Neural progenitor cell (in vitro differentiated cells): Measurements from ENCODE around the gene CDC37L1. TPM values are rescaled to one million over a fixed set of nuclear protein-coding genes. Genes with fewer than 3 reads are reported as not detected.

Source experiments
- DNase-seq: peaks from one replicate; pipeline ENCODE4 v3.0.0-alpha.2; 2016; ENCODE audit warnings: low spot score
- H2AFZ ChIP-seq: fragments of 200-600 bp; sonication (generic); replicated peaks from 2 replicates; pipeline ENCODE4 v1.6.1; 2016; ENCODE audit warnings: antibody characterized with exemption
- H3F3A ChIP-seq: fragments of 200-600 bp; sonication (generic); 2 replicates; pipeline ENCODE4 v1.6.1; 2016; ENCODE audit warnings: antibody characterized with exemption, low read depth
- H3K27ac ChIP-seq: fragments of 200-600 bp; sonication (generic); 2 replicates; pipeline ENCODE4 v1.5.1; 2016; ENCODE audit warnings: mild to moderate bottlenecking
- H3K27me3 ChIP-seq: fragments of 200-600 bp; sonication (generic); 2 replicates; pipeline ENCODE4 v1.6.1; 2016; ENCODE audit warnings: mild to moderate bottlenecking, moderate library complexity
- H3K36me3 ChIP-seq: fragments of 200-600 bp; sonication (generic); 2 replicates; pipeline ENCODE4 v1.5.1; 2016
- H3K4me1 ChIP-seq: fragments of 200-600 bp; sonication (generic); 2 replicates; pipeline ENCODE4 v1.6.1; 2016; ENCODE audit warnings: mixed run types
- H3K4me2 ChIP-seq: fragments of 200-600 bp; sonication (generic); 2 replicates; pipeline ENCODE4 v1.6.1; 2016
- H3K4me3 ChIP-seq: fragments of 200-600 bp; sonication (generic); 2 replicates; pipeline ENCODE4 v1.5.1; 2016
- H3K79me2 ChIP-seq: fragments of 200-600 bp; sonication (generic); 2 replicates; pipeline ENCODE4 v1.6.1; 2016; ENCODE audit warnings: low read depth
- H3K9ac ChIP-seq: fragments of 200-600 bp; sonication (generic); 2 replicates; pipeline ENCODE4 v1.6.1; 2016
- H3K9me3 ChIP-seq: fragments of 200-600 bp; sonication (generic); 2 replicates; pipeline ENCODE4 v1.5.1; 2016; ENCODE audit warnings: low read depth
- H4K20me1 ChIP-seq: fragments of 200-600 bp; sonication (generic); 2 replicates; pipeline ENCODE4 v1.6.1; 2016; ENCODE audit warnings: low read depth
- H3K27ac Mint-ChIP-seq: 3 replicates; pipeline ENCODE4 v1.8.0; 2021; ENCODE audit warnings: mixed read lengths
- H3K27me3 Mint-ChIP-seq: 2 replicates; pipeline ENCODE4 v1.8.0; 2022; ENCODE audit warnings: low read depth, mild to moderate bottlenecking, inconsistent platforms, moderate library complexity, mixed read lengths; ENCODE audit not compliant: insufficient read depth
- H3K36me3 Mint-ChIP-seq: 3 replicates; pipeline ENCODE4 v1.8.0; 2021; ENCODE audit warnings: mixed read lengths
- H3K4me1 Mint-ChIP-seq: 3 replicates; pipeline ENCODE4 v1.8.0; 2021; ENCODE audit warnings: mixed read lengths
- H3K4me3 Mint-ChIP-seq: 3 replicates; pipeline ENCODE4 v1.8.0; 2021; ENCODE audit warnings: mild to moderate bottlenecking, moderate library complexity, mixed read lengths
- H3K9me3 Mint-ChIP-seq: 3 replicates; pipeline ENCODE4 v1.8.0; 2020; ENCODE audit warnings: mixed read lengths
- EZH2 ChIP-seq: fragments of 200-600 bp; sonication (generic); IDR thresholded peaks from 2 replicates; pipeline ENCODE4 v1.6.1; 2017; ENCODE audit warnings: antibody characterized with exemption, mild to moderate bottlenecking, moderate library complexity
- EZH2phosphoT487 ChIP-seq: fragments of 200-600 bp; sonication (generic); IDR thresholded peaks from 2 replicates; pipeline ENCODE4 v1.6.1; 2017; ENCODE audit warnings: antibody characterized with exemption
- total RNA-seq: library from RNA; depleted of rRNA; stranded (reverse); fragments of >200 nt; gene quantifications from 2 replicates; pipeline ENCODE4 v1.2.3, GENCODE V29; 2015; ENCODE audit warnings: low replicate concordance
- TF ChIP-seq, protein P1 (sequence below): fragments of 200-600 bp; sonication (generic); IDR thresholded peaks from 2 replicates; pipeline ENCODE4 v1.5.1; 2017; ENCODE audit warnings: antibody characterized with exemption, mild to moderate bottlenecking

CDC37L1 gene
- total RNA-seq, 1 donor from 2014 or later, result 32.1 TPM

DNA sequence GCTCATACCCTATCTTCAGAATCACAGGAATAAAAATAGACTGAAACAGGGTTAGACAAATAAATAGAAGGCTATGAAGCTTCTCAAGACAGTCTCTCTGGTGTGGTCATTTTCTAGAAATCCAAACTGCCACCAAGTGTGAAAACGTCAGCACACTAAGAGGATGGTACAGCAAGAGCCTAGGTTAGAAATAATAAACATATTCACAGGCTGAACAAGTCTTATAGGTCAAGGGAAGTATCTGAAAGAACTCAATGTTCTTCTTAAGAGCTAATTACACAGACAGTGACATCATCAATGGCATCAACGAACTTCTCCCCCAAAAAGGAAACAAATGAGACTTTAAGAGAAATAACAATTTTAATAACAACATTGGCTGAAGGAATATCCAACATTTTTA lies 39.9 kb upstream of the CDC37L1 start:
- Mint-ChIP-seq H3K9me3 (no peaks in the 10 kb centered on the region), H3K27me3 (peaks cover 5% of the 10 kb centered on the region), H3K4me3 (no peak overlapping the region), H3K27ac (no peak overlapping the region), H3K36me3 (no peaks in the 10 kb centered on the region), H3K4me1 (peaks cover 8% of the 10 kb centered on the region)
- Histone ChIP-seq H3F3A (no peaks in the 10 kb centered on the region), H3K27ac (no peak overlapping the region), H3K27me3 (no peaks in the 10 kb centered on the region), H3K4me3 (no peak overlapping the region), H3K4me2 (no peak overlapping the region), H3K9me3 (no peaks in the 10 kb centered on the region), H3K9ac (no peak overlapping the region), H3K4me1 (no peaks in the 10 kb centered on the region), H3K79me2 (no peaks in the 10 kb centered on the region), H4K20me1 (no peaks in the 10 kb centered on the region), H2AFZ (no peak overlapping the region), H3K36me3 (no peaks in the 10 kb centered on the region)
- no peak for DNase-seq
- TF ChIP-seq EZH2, result no peak
- TF ChIP-seq, protein P1, sequence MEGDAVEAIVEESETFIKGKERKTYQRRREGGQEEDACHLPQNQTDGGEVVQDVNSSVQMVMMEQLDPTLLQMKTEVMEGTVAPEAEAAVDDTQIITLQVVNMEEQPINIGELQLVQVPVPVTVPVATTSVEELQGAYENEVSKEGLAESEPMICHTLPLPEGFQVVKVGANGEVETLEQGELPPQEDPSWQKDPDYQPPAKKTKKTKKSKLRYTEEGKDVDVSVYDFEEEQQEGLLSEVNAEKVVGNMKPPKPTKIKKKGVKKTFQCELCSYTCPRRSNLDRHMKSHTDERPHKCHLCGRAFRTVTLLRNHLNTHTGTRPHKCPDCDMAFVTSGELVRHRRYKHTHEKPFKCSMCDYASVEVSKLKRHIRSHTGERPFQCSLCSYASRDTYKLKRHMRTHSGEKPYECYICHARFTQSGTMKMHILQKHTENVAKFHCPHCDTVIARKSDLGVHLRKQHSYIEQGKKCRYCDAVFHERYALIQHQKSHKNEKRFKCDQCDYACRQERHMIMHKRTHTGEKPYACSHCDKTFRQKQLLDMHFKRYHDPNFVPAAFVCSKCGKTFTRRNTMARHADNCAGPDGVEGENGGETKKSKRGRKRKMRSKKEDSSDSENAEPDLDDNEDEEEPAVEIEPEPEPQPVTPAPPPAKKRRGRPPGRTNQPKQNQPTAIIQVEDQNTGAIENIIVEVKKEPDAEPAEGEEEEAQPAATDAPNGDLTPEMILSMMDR, result no peak
- no peak for TF ChIP-seq EZH2phosphoT487

DNA sequence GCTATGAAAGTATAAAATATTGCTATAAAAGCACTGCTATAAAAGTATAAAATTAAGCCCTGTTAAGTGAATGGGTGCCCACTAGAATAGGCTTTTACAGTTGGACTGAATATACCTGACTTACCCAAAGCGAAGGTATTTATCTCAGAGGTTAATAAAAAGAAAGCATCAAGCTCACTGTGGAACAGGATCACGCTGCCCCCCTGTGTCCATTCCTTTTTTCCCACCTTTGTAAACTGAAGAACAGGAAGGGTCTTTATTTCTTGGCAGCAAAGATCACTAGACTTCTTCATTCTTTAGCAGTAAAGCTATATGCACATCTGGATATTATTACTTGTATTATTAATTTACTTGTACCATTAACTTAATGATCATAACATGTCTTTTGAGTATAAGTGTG lies 39.3 kb upstream of the CDC37L1 start:
- Histone ChIP-seq H3K4me1 (no peaks in the 10 kb centered on the region), H3K9me3 (no peaks in the 10 kb centered on the region), H3F3A (no peaks in the 10 kb centered on the region), H3K36me3 (no peaks in the 10 kb centered on the region), H3K27ac (no peak overlapping the region), H3K4me2 (no peak overlapping the region), H3K79me2 (no peaks in the 10 kb centered on the region), H3K4me3 (no peak overlapping the region), H3K9ac (no peak overlapping the region), H2AFZ (no peak overlapping the region), H4K20me1 (no peaks in the 10 kb centered on the region), H3K27me3 (no peaks in the 10 kb centered on the region)
- peak; percentile 48 for DNase-seq
- H3K36me3 Mint-ChIP-seq, result no peaks in the 10 kb centered on the region
- H3K4me1 Mint-ChIP-seq, result peaks cover 7% of the 10 kb centered on the region
- H3K27me3 Mint-ChIP-seq, result peaks cover 5% of the 10 kb centered on the region
- no peaks in the 10 kb centered on the region for H3K9me3 Mint-ChIP-seq
- TF ChIP-seq, protein P1, result peak; percentile 67
- TF ChIP-seq EZH2, result no peak
- TF ChIP-seq EZH2phosphoT487, result no peak
- H3K4me3 Mint-ChIP-seq, result no peak overlapping the region
- H3K27ac Mint-ChIP-seq, result no peak overlapping the region

DNA sequence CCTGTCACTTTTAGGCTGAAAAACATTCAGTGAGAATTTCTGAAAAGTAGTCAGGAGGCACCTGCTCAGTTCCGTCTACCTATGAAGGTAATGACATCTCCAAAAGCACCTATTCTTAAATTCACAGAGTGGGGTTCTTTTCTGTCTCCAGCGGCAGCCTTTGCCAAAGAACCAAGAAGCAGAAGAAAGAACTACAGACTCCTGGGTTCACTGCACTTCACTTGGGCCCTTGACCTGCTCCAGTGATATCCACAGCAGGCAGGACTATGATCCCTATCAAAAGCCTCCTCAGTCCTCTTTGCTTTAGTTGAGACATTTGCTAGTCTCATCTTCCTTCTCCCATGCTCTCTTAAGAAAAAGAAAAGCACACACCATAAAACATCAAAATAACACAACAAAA lies 37.0 kb upstream of the CDC37L1 start:
- no peaks in the 10 kb centered on the region for H3K9me3 Mint-ChIP-seq
- no peaks in the 10 kb centered on the region for H3K4me1 ChIP-seq
- TF ChIP-seq EZH2phosphoT487 (no peak), EZH2 (no peak)
- no peaks in the 10 kb centered on the region for H3K9me3 ChIP-seq
- H4K20me1 ChIP-seq, result no peaks in the 10 kb centered on the region
- no peak overlapping the region for H2AFZ ChIP-seq
- no peak overlapping the region for H3K27ac Mint-ChIP-seq
- no peaks in the 10 kb centered on the region for H3K4me1 Mint-ChIP-seq
- no peak overlapping the region for H3K4me3 Mint-ChIP-seq
- peaks cover 3% of the 10 kb centered on the region for H3K27me3 Mint-ChIP-seq
- no peaks in the 10 kb centered on the region for H3F3A ChIP-seq
- no peaks in the 10 kb centered on the region for H3K27me3 ChIP-seq
- H3K27ac ChIP-seq, result no peak overlapping the region
- no peak overlapping the region for H3K4me3 ChIP-seq
- H3K36me3 ChIP-seq, result no peaks in the 10 kb centered on the region
- H3K36me3 Mint-ChIP-seq, result no peaks in the 10 kb centered on the region
- H3K79me2 ChIP-seq, result no peaks in the 10 kb centered on the region
- DNase-seq, result no peak
- no peak overlapping the region for H3K4me2 ChIP-seq
- no peak overlapping the region for H3K9ac ChIP-seq

DNA sequence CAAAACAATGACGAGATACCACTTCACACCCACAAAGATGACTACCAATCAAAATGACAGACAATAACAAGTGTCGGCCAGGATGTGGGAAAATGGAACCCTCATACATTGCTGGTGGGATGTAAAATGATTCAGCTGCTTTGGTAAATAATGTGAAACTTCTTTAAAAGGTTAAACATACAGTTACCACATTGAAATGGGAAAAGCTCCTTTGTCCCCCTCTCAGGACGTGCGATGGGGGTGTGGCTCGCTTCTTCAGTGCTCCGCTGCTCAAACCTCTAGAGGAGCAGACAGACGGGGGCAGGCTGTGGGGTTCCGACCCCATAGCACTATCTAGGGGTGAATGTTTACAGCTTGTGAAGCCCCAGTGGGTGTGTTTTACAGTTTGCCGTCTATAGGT lies 25.3 kb upstream of the CDC37L1 start:
- Histone ChIP-seq H3K9ac (no peak overlapping the region), H4K20me1 (no peaks in the 10 kb centered on the region), H3K4me2 (no peak overlapping the region), H2AFZ (peak overlapping the region; percentile 26), H3K27me3 (no peaks in the 10 kb centered on the region), H3K4me3 (no peak overlapping the region), H3K36me3 (no peaks in the 10 kb centered on the region), H3K9me3 (no peaks in the 10 kb centered on the region), H3K27ac (no peak overlapping the region), H3K79me2 (no peaks in the 10 kb centered on the region), H3K4me1 (no peaks in the 10 kb centered on the region), H3F3A (no peaks in the 10 kb centered on the region)
- no peak overlapping the region for H3K4me3 Mint-ChIP-seq
- no peaks in the 10 kb centered on the region for H3K27me3 Mint-ChIP-seq
- no peak for DNase-seq
- H3K36me3 Mint-ChIP-seq, result no peaks in the 10 kb centered on the region
- TF ChIP-seq EZH2 (no peak), EZH2phosphoT487 (no peak)
- TF ChIP-seq, protein P1, result no peak
- H3K4me1 Mint-ChIP-seq, result no peaks in the 10 kb centered on the region
- no peaks in the 10 kb centered on the region for H3K9me3 Mint-ChIP-seq
- no peak overlapping the region for H3K27ac Mint-ChIP-seq
